ENCODE data around the gene REC8. TPM values are rescaled to one million over a fixed set of nuclear protein-coding genes. Genes with fewer than 3 reads are reported as not detected.

Gene REC8
- total and polyA plus RNA-seq, 2 of the 13 experiments (the other 11 are each of a cell fraction or from before 2014, with no cell fraction given) = 3.4 to 14.7 TPM

- TF ChIP-seq ZNF326 (CRISPR knock-in tag; IDR thresholded peaks at IDR 0.05; ENCODE audit: borderline replicate concordance) = peak; percentile 95; the same call in 1 of the 2 replicates
- peak; percentile 98 for TF ChIP-seq TOPORS (CRISPR knock-in tag; IDR thresholded peaks at IDR 0.05)
- TF ChIP-seq ZNF629 (CRISPR knock-in tag; conservative IDR thresholded peaks at IDR 0.05) = peak; percentile 80
- no peak for TF ChIP-seq MAX (IDR thresholded peaks at IDR 0.05)
- TF ChIP-seq ARHGAP35 (CRISPR knock-in tag; IDR thresholded peaks at IDR 0.05; ENCODE audit: borderline replicate concordance) = peak; percentile 99
- TF ChIP-seq, protein P1, sequence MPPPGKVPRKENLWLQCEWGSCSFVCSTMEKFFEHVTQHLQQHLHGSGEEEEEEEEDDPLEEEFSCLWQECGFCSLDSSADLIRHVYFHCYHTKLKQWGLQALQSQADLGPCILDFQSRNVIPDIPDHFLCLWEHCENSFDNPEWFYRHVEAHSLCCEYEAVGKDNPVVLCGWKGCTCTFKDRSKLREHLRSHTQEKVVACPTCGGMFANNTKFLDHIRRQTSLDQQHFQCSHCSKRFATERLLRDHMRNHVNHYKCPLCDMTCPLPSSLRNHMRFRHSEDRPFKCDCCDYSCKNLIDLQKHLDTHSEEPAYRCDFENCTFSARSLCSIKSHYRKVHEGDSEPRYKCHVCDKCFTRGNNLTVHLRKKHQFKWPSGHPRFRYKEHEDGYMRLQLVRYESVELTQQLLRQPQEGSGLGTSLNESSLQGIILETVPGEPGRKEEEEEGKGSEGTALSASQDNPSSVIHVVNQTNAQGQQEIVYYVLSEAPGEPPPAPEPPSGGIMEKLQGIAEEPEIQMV (CRISPR knock-in tag; IDR thresholded peaks at IDR 0.05; ENCODE audit: low read depth) = peak; percentile 70
- TF ChIP-seq TAF1 (CRISPR knock-in tag; IDR thresholded peaks at IDR 0.05) = peak; percentile 99
- TF ChIP-seq MEIS2 (CRISPR knock-in tag; IDR thresholded peaks at IDR 0.05) = peak; percentile 99
- peak; percentile 76 for TF ChIP-seq BCL6 (CRISPR knock-in tag; IDR thresholded peaks at IDR 0.05)
- TF ChIP-seq ATF7-NPFF (CRISPR knock-in tag; IDR thresholded peaks at IDR 0.05; ENCODE audit: low read depth) = peak; percentile 98
- TF ChIP-seq SAP130 (CRISPR knock-in tag; IDR thresholded peaks at IDR 0.05; ENCODE audit: low read depth) = peak; percentile 99
- TF ChIP-seq PAX8 (CRISPR knock-in tag; IDR thresholded peaks at IDR 0.05; ENCODE audit: borderline replicate concordance) = peak; percentile 87
- peak; percentile 99 for TF ChIP-seq RBM22 (optimal IDR thresholded peaks at IDR 0.05; ENCODE audit: low read length)
- TF ChIP-seq MTA1 (CRISPR knock-in tag; IDR thresholded peaks at IDR 0.05; ENCODE audit: borderline replicate concordance) = peak; percentile 99
- peak; percentile 92; the same call in 1 of the 2 replicates for TF ChIP-seq GTF3A (CRISPR knock-in tag; conservative IDR thresholded peaks at IDR 0.05)
- no peak for TF ChIP-seq SP1 (IDR thresholded peaks at IDR 0.05)
- TF ChIP-seq SP1 (CRISPR knock-in tag; IDR thresholded peaks at IDR 0.05) = peak; percentile 90
- TF ChIP-seq ZNF234 (CRISPR knock-in tag; conservative IDR thresholded peaks at IDR 0.05) = no peak
- TF ChIP-seq ZNF670 (CRISPR knock-in tag; IDR thresholded peaks at IDR 0.05; ENCODE audit: borderline replicate concordance) = no peak
- TF ChIP-seq ZSCAN20 (CRISPR knock-in tag; IDR thresholded peaks at IDR 0.05; ENCODE audit: borderline replicate concordance) = peak; percentile 87
- TF ChIP-seq FLYWCH1 (CRISPR knock-in tag; IDR thresholded peaks at IDR 0.05) = no peak; the same call in 1 of the 2 replicates
- TF ChIP-seq, protein P2, sequence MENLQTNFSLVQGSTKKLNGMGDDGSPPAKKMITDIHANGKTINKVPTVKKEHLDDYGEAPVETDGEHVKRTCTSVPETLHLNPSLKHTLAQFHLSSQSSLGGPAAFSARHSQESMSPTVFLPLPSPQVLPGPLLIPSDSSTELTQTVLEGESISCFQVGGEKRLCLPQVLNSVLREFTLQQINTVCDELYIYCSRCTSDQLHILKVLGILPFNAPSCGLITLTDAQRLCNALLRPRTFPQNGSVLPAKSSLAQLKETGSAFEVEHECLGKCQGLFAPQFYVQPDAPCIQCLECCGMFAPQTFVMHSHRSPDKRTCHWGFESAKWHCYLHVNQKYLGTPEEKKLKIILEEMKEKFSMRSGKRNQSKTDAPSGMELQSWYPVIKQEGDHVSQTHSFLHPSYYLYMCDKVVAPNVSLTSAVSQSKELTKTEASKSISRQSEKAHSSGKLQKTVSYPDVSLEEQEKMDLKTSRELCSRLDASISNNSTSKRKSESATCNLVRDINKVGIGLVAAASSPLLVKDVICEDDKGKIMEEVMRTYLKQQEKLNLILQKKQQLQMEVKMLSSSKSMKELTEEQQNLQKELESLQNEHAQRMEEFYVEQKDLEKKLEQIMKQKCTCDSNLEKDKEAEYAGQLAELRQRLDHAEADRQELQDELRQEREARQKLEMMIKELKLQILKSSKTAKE (CRISPR knock-in tag; IDR thresholded peaks at IDR 0.05; ENCODE audit: borderline replicate concordance) = no peak; the same call in 1 of the 2 replicates
- TF ChIP-seq RARA (CRISPR knock-in tag; IDR thresholded peaks at IDR 0.05) = peak; percentile 75
- peak; percentile 92 for TF ChIP-seq ZNF644 (CRISPR knock-in tag; IDR thresholded peaks at IDR 0.05; ENCODE audit: low read depth)
- TF ChIP-seq ZNF34 (CRISPR knock-in tag; IDR thresholded peaks at IDR 0.05; ENCODE audit: borderline replicate concordance) = peak; percentile 100
- no peak; the same call in 1 of the 2 replicates for TF ChIP-seq ISX (CRISPR knock-in tag; conservative IDR thresholded peaks at IDR 0.05)
- peak; percentile 95 for TF ChIP-seq ZNF569 (CRISPR knock-in tag; IDR thresholded peaks at IDR 0.05; ENCODE audit: borderline replicate concordance)
- TF ChIP-seq TAF15 (IDR thresholded peaks at IDR 0.05; ENCODE audit: low read depth, low read length, poor library complexity, severe bottlenecking) = peak; percentile 100
Observed at GRCh38 chr14:24215495-24216344, 43.8 kb downstream of the REC8 start, which contains the start of gene MDP1 (continued).

Measured in HepG2 (cell line).